Activated CD4-positive, alpha-beta T cell treated with anti-CD3 and anti-CD28 coated beads, Interleukin-2, amount 50 U/mL, for 1 hour (primary cell): ENCODE results near the gene PPIP5K2.
"Not testable (repeated sequence)": the region's sequence is repeated elsewhere in the genome, so short reads cannot be mapped to it uniquely, and the experiment has no call there.

Source experiments
- DNase-seq: peaks from one replicate; pipeline ENCODE4 v3.0.0-alpha.2; 2020

PPIP5K2 gene

GRCh38 chr5:103210952-103211351 lies 90.9 kb downstream of the PPIP5K2 start:
- DNase-seq = no peak

- no peak for DNase-seq
Observed at GRCh38 chr5:103211576-103212561, 91.8 kb downstream of the PPIP5K2 start.

GRCh38 chr5:103216137-103216536 lies 96.0 kb downstream of the PPIP5K2 start:
- no peak for DNase-seq

- DNase-seq = no peak
Observed at GRCh38 chr5:103216697-103217096, 96.6 kb downstream of the PPIP5K2 start.

GRCh38 chr5:103217101-103217500 lies 97.0 kb downstream of the PPIP5K2 start:
- DNase-seq = no peak

GRCh38 chr5:103218164-103218563 lies 98.1 kb downstream of the PPIP5K2 start:
- DNase-seq = no peak

- not testable (repeated sequence) for DNase-seq
Observed at GRCh38 chr5:103219074-103219473, 99.0 kb downstream of the PPIP5K2 start.

GRCh38 chr5:103223031-103223955 lies 103.2 kb downstream of the PPIP5K2 start:
- DNase-seq = no peak

- peak; percentile 10 for DNase-seq
Observed at GRCh38 chr5:103224118-103224893, 104.2 kb downstream of the PPIP5K2 start.

GRCh38 chr5:103224894-103225246 lies 104.8 kb downstream of the PPIP5K2 start:
- no peak for DNase-seq

GRCh38 chr5:103228061-103228460 lies 108.0 kb downstream of the PPIP5K2 start:
- no peak for DNase-seq

GRCh38 chr5:103228588-103228987 lies 108.5 kb downstream of the PPIP5K2 start:
- no peak for DNase-seq

GRCh38 chr5:103232393-103232999 lies 112.4 kb downstream of the PPIP5K2 start:
- DNase-seq = no peak

- DNase-seq = no peak
Observed at GRCh38 chr5:103234239-103234975, 114.3 kb downstream of the PPIP5K2 start.

GRCh38 chr5:103235891-103236290 lies 115.8 kb downstream of the PPIP5K2 start:
- DNase-seq = no peak

GRCh38 chr5:103237778-103238177 lies 117.7 kb downstream of the PPIP5K2 start:
- DNase-seq = no peak

- no peak for DNase-seq
Observed at GRCh38 chr5:103243665-103244064, 123.6 kb downstream of the PPIP5K2 start.

- no peak for DNase-seq
Observed at GRCh38 chr5:103244398-103244797, 124.3 kb downstream of the PPIP5K2 start.

GRCh38 chr5:103245761-103246160 lies 125.7 kb downstream of the PPIP5K2 start:
- DNase-seq = no peak

GRCh38 chr5:103247118-103247517 lies 127.0 kb downstream of the PPIP5K2 start:
- DNase-seq = no peak

- DNase-seq = no peak
Observed at GRCh38 chr5:103249068-103249467, 129.0 kb downstream of the PPIP5K2 start.

- no peak for DNase-seq
Observed at GRCh38 chr5:103254921-103255320, 134.8 kb downstream of the PPIP5K2 start.
